NCI-H2081 (cell line): ENCODE measurements around the gene CMTM8.

Experiments
- DNase-seq, 2 experiments: peaks; one replicate each; lab custom pipeline; 2025; lab: John Stamatoyannopoulos, UW

Gene CMTM8

DNA sequence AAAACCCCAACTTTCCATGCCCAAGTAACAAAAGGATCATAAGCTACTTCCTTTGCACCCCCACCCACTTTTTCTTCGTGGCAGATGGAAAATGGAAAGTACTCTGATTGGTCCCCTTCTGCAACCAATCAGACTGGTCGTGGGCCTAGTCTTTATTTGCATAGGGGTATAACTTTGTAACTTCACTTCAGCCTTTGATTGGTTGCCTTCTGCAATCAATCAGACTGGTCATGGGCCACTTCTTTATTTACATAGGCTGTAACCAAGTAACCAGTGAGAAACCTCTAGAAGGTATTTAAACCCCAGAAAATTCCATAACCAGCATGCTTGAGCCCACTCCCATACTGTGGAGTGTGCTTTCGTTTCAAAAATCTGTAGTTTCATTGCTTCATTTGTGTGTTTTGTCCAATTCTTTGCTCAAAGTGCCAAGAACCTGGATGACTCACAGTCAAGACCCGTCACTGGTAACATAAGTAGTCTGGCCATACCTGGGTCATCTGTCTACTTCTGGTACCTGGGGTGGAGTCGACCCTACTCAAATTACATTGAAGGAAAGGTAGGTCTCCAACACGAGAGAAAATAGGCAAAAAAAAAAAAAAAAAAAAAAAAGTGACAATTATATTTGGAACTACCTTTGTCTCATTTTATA, 41.9 kb downstream of the CMTM8 start:
- no peak for DNase-seq

DNA sequence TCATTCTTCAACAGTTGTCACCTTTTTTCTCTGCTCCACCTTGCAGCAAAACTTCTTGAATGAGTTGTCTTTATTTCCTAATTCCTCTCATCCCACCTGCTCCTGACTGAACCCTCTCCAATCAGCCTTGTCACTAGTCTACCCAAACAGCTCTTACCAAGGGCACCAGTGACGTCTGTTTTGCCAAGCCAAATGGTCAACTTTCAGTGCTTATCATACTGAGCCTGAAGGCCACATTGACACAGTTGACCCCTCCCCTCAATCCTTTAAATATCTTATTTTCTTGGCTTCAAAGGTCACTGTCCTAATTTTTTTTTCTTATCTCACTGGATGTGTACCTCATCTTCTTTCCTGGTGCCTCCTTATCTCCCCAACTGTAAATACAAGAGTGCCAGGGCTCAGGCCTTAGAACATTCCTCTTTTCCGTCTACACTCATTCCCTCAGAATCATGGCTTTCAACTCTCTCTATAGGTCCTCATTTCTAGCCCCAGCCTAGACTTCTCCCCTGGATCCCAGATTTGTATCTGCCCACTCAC, 43.2 kb downstream of the CMTM8 start:
- no peak for DNase-seq

DNA sequence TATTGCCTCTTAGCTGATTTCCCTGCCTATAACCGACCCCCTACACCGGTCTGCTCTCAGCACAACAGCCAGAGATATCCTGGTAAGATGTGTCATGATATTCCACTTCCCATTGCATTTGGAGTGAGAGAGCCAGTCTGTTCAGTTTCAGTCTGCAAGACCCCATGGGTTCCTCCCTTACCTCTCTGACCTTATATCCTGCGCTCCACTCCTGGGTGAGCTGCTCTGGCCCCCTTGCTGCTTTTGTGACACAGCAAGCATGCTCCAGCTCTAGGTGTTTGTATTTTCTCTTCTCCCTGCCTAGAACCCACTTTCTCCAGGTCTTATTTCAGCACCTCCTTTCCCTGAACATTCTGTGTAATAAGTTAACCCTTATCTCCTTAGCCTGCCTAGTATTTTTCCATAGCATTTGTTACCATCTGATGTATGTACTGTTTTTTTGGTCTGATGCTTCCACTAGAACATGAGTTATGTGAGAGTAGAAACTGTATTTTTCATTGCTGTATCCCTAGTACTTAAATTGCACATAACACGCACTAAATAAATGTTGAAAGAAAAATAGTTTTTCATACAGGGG, 44.2 kb downstream of the CMTM8 start:
- DNase-seq: no peak

DNA sequence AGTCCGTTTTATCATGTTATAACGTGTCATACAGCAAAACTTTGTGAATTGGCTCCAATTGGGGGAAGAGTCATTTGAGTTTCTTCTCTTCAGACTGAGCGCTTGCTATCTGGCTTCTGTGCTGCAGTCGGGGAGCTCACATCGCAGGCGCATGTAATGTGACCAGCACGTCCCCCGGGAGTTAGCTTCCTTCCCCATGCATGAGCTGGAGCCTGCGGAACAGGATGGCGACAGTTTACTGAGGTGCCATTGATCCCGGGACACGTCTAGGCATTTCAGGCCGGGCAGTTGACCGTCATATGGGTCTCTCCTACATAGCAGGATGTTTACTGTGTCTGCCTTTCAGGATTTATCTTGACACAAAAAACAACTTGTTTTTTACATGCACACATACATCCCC, 44.8 kb downstream of the CMTM8 start:
- DNase-seq: no peak

DNA sequence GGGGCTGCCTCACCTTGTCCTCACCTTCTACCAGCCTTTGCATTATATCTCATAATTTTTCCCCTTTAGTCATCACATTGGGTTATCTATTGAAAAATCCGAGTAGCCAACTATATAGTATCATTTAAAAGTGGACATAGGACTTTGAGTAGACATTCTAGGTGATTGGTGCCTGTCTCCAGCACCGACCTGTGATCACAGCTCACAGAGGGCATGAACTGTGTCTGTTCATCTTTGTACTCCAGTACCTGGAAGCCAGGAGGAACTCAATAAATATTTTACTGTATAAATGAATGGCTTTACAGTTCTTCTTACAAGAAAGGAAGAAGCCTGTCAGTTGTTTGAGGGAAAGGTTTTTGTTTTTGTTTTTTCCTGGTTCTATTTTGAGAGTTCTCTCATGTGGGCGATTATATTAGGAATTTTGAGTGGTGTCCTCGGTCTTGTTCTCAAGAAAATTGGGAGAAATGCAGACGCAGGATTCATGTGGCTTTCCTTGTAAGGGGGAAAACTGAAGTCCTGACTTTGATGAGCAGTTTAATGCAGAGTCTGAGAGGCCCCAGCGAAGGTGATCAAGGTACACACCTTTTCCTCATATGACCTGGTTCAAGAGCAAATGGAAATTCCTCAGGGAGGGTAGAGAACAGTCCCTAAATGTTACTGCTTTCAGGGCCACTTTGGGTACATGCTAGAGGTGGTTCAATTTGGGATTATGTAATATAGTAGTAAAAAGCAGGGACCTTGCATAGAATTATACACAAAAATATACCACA, 46.1 kb downstream of the CMTM8 start:
- DNase-seq: no peak

DNA sequence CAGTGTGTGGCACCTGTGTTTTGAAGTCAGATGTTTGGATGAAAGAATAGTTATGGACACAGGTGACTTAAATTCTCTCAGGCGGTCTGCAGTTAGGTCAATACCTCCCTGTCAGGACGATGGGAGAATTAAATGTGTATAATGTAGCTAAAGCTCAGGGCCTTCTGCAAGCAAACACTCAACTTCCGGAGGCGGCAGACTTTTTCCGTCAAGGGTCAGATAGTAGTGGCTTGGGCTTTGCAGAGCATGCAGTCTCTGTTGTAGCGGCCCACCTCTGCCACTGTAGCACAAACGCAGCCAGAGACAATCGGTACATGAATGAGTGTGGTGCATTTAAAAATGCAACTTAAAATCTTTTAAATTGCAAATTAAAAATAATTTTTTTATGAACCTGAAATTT, 47.4 kb downstream of the CMTM8 start:
- DNase-seq: peak in 1 of 2 experiments; percentile 77

DNA sequence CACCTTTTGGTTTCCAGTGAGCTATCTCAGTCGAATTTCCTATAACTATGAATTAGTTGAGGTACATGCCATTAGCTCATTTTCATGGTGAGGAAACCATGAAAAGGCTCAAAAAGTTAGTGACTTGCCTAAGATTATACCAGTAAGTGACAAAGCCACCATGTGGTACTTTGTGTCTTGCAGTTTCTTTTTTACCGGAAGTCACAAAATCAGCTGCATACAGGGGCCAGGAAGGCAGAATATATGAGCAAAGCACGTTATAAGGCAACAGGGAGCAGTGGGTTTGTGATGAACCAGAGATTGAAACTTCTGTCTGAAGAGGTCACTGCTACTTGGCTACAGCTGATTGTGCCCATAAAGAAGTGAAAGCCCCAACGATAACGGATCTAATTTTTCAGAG, 50.3 kb downstream of the CMTM8 start:
- DNase-seq: no peak

DNA sequence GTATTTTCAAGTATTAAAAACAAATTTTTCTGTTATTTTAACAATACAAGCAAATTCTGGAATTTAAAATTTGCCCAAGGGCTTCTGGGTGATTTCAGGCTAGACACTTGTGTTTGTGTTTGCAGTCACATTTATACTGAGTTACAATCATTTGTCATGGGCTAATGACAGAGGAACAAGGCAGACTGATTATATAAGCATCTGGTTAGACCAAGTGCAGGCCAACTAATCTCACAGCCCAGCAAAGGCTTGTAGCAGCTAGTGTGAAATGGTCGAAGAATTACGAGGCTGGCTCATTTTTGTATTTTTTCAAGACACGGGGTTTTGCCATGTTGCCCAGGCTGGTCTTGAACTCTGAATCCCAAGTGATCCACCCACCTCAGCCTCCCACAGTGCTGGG, 52.1 kb downstream of the CMTM8 start:
- peak in 1 of 2 experiments; percentile 30 for DNase-seq

DNA sequence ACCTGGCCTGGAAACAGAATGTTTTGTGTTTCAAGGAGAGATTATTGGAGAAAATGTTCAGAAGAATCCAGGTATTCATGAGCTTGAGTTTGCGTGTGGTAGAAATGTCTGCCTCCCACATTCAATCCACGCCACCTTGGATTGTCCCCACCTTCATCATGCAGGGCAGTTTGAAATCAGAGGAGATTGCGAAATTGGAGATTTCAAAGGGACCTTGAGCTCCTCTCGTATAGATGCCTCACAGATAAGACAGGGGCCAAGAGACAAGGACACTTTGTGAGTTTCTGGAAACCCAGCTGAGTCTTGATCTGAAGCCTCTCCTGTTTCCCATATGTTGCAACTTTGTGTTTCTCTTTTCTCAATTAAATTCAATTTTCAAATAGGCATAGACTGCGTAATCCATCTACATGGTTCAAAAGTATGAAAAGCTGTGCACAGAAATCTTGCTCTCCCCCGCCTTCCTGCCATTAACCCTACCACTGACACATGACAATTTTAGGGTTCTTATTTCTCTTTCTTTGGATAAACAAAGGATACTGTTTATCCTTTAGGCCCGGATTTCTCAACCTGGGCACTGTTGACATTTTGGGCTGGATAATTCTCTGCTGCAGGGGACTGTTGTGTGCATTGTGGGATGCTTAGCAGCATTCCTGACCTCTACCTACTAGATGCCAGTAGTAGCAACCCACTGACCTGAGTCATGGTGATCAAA, 53.8 kb downstream of the CMTM8 start:
- DNase-seq: no peak

DNA sequence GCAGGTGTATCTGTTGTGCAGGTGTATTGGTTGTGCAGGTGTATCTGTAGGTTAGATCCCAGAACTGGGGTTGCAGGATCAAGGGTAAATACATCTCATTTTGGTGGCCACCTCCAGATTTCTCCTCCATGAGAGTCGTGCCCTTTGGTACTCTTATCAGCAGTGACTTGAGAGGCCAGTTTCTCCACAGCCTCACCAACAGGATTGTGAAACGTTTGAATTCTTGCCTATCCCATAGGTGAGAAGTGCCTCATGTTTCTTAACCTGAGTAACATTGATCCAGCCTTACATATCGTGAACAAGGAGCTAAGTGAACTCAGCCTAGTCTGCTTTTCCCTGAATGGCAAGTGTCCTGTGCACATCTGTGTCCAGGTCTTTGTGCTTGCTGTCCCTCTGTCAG, 55.4 kb downstream of the CMTM8 start:
- DNase-seq: no peak

DNA sequence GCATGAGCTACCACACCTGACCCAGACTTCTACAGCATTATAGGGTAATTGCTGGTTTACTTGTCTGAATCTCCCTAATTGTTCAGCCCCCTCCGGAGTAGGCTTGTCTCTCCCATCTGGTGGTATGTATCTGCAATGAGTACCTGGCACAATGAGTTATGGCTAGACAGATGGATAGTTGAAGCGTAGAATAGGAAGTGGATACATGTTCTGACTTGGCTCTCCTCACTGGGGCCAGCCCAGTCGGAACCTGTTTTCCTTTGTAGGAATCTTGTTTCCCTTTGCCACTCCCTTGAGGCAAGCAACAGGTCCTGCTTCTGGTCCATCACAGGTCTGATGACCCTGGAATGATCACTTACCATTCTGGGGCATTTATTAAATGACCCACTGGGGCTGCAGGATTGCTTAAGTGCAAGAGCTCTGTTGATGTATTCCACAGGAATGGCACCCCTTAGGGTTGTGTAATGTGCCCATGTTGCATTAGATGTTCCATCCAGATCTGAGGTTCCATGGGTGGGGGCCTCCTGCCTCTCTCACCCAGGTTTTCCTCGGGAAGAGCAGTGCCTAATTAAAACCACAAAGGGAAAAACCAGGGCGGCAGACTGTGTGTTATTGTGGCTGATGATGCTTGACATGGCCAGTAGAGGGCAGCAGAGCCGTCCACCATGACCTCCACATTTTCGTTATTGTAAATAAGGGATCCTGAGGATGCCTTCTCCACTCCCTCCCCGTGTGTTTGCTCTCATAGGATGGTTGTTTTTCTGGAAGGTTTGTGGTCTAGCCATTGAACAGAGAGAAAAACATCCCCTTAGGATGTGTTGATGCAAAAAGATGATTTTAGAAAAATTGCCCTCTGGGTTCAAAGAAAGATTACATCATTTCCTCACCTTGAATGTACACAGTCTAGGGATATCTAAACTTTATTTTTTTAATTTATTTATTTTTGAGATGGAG, 58.0 kb downstream of the CMTM8 start:
- peak; percentile 47 to 63 for DNase-seq

DNA sequence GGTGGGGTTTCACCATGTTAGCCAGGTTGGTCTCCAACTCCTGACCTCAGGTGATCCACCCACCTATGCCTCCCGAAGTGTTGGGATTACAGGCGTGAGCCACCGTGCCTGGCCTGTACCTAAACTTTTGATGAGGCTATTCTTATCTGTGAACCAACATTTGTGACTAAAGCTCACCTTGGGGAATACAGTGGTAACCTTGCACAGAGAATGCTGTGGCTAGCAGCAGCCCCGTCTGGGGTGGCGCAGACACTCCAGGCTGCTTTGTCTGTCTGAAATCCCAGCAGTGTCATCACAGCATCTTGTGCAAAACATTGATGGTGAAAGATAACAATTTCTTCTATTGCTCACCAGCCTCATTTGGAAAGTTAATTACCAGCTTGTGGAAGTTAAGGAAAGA, 58.9 kb downstream of the CMTM8 start:
- no peak for DNase-seq

DNA sequence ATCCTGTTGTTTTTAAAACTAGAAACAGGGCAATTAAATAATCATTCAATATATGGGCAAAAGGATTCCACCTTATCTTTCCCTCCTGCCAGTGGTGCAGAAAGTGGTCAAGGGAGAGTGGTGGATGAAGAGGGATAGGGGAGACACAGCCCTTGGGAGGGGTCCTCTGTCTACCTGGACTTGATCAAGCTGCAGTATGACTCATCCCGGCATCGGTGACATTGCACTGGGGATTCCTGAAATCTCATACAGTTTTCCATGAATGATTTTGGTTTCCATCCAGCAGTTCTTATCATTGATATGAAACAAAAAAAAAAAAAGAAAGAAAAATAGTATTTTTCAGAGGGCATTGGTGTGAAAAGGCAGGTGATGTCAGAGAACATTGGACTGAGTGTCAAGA, 62.9 kb downstream of the CMTM8 start:
- DNase-seq: no peak

DNA sequence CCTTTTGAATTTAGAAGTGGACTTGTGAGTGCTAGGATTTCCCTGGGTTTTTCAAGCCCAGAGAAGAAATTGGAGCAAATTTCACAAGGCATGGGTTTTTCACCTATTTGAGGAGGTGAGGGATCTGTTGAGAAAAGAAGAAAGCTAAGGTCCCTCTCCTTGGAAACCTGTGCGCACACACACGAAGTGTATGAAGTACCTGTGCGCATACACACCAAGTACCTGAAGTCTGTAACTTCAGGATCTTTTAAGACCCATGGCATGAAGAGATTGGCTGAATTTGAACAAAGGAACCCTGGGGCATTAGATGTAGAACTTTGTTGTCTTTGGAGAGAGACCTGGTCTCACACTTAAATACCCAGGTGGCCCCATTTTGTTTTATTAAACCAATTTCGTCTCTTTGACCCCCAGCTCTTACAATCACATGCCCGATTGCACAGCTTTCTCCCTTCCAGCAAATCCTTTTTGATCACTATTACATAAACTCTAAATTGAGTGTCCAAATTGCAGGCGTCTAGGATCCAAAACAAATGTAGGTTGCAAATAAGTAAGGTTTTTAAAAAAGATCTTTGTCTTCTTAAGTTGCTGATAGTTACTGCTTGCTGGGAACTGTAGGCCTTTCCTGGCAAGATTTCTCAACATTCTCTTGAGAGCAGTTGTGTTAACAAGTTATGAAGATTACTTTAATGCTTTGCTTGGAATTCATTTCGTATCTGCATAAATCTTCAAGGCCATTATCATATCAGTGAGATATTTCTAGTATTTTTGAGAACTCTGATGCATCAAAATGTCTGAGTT, 64.3 kb downstream of the CMTM8 start:
- no peak for DNase-seq

DNA sequence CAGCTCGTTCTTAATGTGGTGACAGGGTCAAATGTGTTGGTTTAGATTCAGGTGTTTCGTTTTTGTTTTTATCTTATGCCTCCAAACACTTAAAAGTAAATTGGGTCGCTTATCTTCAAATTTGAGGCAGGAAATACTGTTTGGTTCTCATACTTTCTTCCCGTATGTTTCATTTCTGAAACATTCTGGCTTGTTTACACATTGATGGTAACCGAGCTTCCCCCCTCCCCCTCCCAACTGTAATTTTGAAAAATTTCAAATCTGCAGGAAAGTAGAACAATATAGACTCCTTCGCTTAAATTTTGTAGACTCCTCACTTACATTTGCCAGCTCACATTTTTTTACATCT, 64.9 kb downstream of the CMTM8 start:
- no peak for DNase-seq

DNA sequence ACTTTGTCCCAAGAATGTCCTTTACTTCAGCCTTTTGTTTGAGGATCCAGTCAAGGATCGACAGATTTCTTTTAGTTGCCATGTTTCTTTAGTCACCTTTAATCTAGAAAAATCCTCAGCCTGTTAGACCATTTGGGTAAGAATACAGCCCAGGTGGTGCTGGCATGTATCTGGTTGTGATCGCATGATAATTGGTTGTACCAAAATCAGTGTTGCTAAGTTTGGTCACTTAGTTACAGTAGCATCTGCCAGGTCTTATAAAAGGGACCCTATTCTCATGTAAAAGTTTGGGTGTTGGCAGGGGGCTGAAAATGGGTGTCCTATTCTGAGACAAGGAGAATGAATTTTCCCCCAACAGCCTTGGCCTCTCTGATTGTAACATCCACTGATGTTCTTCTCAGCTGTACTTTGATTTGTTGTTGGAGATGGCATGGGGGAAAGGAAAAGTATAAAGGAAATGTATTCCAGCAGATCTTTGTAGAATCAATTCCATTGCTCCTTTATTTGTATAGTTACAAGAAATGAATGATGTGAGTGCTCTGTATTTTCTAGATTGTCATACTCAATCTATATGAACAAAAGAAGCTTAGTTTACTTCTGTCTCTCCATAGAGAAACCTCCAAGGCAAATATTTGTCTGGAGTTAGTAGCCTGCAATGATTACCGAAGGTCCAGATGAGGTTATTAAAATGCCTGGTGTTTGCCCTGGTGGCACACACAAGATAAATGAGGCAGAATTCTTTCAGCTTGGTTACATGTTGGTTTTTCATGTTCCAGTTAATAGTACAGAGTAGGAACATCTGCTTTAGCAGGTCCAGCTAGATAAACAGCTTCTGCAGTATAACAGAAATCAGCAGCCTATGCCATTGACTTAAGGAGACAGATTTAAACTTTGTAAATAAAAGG, 65.7 kb downstream of the CMTM8 start:
- peak; percentile 38 to 83 for DNase-seq

DNA sequence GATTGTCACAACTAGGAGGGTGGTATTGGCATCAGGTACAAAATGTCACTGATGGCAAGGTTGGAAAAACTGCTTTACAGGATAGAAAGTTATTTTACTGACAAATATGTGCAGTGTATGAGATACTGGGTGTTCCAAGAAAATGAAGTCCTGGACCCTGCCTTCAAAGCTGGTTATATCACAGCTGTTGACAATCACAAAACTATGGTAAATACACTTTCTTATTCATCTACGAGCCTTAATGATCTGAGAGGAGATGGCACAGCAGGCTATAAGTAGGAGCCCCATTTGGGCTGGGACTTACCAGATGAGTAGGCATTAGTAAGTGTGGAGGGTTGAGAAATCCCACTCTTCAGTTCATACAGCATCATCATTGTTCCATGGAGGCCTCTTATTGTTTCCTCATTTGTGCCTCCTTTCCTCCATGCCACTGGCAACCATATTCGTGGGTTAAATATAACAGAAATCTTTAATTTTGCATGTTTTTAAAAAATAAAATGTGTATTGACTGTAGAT, 66.9 kb downstream of the CMTM8 start:
- no peak for DNase-seq

DNA sequence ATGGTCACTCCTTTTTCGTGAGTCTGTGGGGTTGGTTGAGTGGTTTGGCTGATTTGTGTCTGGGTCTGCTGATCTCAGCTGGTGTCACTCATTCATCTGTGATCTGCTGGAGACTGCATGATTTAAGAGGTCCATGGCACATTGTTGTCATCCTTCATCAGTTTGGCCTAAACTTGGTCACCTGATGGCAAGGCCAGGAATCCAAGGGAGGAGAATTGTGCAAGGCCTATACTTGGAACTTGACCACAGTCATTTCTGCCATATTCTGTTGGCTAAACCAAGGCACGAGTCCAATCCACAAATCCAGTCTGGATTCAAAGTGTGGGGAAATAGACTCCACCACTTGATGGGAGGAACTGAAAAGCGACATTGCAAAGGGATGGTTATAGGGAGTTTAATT, 67.6 kb downstream of the CMTM8 start:
- DNase-seq: no peak

DNA sequence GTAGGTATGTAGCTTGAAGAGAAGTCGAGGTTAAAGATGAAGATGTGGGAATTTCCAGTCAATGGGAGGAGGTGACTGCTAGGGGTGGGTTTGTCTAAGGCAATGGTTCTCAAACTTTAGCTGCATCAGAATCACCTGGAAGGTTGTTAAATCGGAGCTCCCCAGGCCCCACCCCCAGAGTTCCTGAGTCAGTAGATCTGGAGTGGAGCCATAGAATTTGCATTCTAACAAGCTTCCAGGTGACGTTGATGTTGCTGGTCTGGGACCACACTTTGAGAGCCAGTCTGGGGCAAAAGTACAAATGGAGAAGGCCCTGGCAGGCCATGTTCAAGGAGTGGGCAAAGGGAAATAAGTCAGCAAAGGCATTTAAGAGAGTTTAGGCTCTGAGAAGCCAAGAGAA, 69.1 kb downstream of the CMTM8 start:
- no peak for DNase-seq
